ENCODE data around the gene SYCP3.

GRCh38 chr12:101743242-101743641 is 4.0 kb upstream of the SYCP3 start:
- no peak for TF ChIP-seq CTCF (IDR thresholded peaks at IDR 0.05; ENCODE audit: low read depth, low read length, poor library complexity, severe bottlenecking)
- no peak for TF ChIP-seq EZH2phosphoT487 (IDR thresholded peaks at IDR 0.05; ENCODE audit: borderline replicate concordance, low read length)
